Panc1 (cell line): Measurements from ENCODE around the gene OAT.

Source experiments
- CTCF ChIP-seq: fragments of 450-650 bp; IDR thresholded peaks from 2 replicates; pipeline ENCODE4 v1.5.1; 2017; ENCODE audit warnings: mild to moderate bottlenecking
- POLR2AphosphoS5 ChIP-seq: IDR thresholded peaks from 2 replicates; pipeline ENCODE4 v1.6.1; 2012; ENCODE audit warnings: mild to moderate bottlenecking, low read depth, low read length, moderate library complexity
- TCF7L2 ChIP-seq: IDR thresholded peaks from 2 replicates; pipeline ENCODE4 v1.6.1; 2011; ENCODE audit warnings: mild to moderate bottlenecking, low read depth, low read length, inconsistent platforms
- TF ChIP-seq, protein P1 (sequence below), 2 experiments: IDR thresholded peaks; 2 replicates each; pipeline ENCODE4 v1.6.1; 2011 to 2012; ENCODE audit warnings: low read depth in 2 of 2, control low read depth in 1 of 2, low read length in 1 of 2, mild to moderate bottlenecking in 1 of 2, moderate library complexity in 1 of 2; ENCODE audit not compliant: insufficient read depth in 1 of 2

- TF ChIP-seq CTCF (no peak), POLR2AphosphoS5 (no peak), TCF7L2 (no peak)
- TF ChIP-seq, protein P1, sequence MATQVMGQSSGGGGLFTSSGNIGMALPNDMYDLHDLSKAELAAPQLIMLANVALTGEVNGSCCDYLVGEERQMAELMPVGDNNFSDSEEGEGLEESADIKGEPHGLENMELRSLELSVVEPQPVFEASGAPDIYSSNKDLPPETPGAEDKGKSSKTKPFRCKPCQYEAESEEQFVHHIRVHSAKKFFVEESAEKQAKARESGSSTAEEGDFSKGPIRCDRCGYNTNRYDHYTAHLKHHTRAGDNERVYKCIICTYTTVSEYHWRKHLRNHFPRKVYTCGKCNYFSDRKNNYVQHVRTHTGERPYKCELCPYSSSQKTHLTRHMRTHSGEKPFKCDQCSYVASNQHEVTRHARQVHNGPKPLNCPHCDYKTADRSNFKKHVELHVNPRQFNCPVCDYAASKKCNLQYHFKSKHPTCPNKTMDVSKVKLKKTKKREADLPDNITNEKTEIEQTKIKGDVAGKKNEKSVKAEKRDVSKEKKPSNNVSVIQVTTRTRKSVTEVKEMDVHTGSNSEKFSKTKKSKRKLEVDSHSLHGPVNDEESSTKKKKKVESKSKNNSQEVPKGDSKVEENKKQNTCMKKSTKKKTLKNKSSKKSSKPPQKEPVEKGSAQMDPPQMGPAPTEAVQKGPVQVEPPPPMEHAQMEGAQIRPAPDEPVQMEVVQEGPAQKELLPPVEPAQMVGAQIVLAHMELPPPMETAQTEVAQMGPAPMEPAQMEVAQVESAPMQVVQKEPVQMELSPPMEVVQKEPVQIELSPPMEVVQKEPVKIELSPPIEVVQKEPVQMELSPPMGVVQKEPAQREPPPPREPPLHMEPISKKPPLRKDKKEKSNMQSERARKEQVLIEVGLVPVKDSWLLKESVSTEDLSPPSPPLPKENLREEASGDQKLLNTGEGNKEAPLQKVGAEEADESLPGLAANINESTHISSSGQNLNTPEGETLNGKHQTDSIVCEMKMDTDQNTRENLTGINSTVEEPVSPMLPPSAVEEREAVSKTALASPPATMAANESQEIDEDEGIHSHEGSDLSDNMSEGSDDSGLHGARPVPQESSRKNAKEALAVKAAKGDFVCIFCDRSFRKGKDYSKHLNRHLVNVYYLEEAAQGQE (IDR thresholded peaks at IDR 0.05; ENCODE audit: insufficient read depth in 1 of 2, low read depth in 2 of 2, low read length in 1 of 2), result no peak
Measured at GRCh38 chr10:124428207-124428777, 9.6 kb upstream of the OAT start.
